Calu3 (cell line): ENCODE measurements around the gene TIMM29. TPM values are rescaled to one million over a fixed set of nuclear protein-coding genes. Genes with fewer than 3 reads are reported as not detected.
"Not testable (repeated sequence)": the region's sequence is repeated elsewhere in the genome, so short reads cannot be mapped to it uniquely, and the experiment has no call there.

Source experiments
- BruUV-seq: library from RNA; stranded (reverse); fragments of 400-500 nt; replicated peaks from 2 replicates; lab custom pipeline; 2021; lab: Mats Ljungman, UMichigan
- CTCF ChIA-PET: fragments of 300-600 bp; sonication (Branson Sonifier 250); formaldehyde crosslinking; loops from one replicate; lab custom pipeline; 2022; ENCODE audit warnings: antibody characterized with exemption; lab: Charles Lee
- DNase-seq: peaks from one replicate; pipeline ENCODE4 v3.0.0; 2022
- H3K27ac Mint-ChIP-seq: one replicate; pipeline ENCODE4 v1.8.0; 2022; ENCODE audit warnings: mixed read lengths; ENCODE audit not compliant: unreplicated experiment
- H3K27me3 Mint-ChIP-seq: one replicate; pipeline ENCODE4 v1.8.0; 2022; ENCODE audit warnings: mixed read lengths; ENCODE audit not compliant: unreplicated experiment
- H3K36me3 Mint-ChIP-seq: one replicate; pipeline ENCODE4 v1.8.0; 2022; ENCODE audit warnings: mild to moderate bottlenecking, moderate library complexity, mixed read lengths; ENCODE audit not compliant: insufficient read depth, unreplicated experiment
- H3K4me1 Mint-ChIP-seq: one replicate; pipeline ENCODE4 v1.8.0; 2022; ENCODE audit warnings: mild to moderate bottlenecking, low read depth, mixed read lengths; ENCODE audit not compliant: unreplicated experiment
- H3K4me3 Mint-ChIP-seq: one replicate; pipeline ENCODE4 v1.8.0; 2022; ENCODE audit warnings: mild to moderate bottlenecking, low read depth, moderate library complexity, mixed read lengths; ENCODE audit not compliant: unreplicated experiment
- H3K9me3 Mint-ChIP-seq: one replicate; pipeline ENCODE4 v1.8.0; 2022; ENCODE audit warnings: low read depth, mixed read lengths; ENCODE audit not compliant: unreplicated experiment
- CTCF ChIP-seq: fragments of 200-600 bp; IDR thresholded peaks from one replicate; pipeline ENCODE4 v1.8.0; 2022; ENCODE audit warnings: antibody characterized with exemption; ENCODE audit not compliant: unreplicated experiment
- intact Hi-C: fragments of 100-400 bp; cut with micrococcal nuclease; formaldehyde crosslinking; loops from one replicate; pipeline ENCODE4 v1.10.0; 2022; ENCODE audit not compliant: unreplicated experiment
- total RNA-seq: library from RNA; stranded (reverse); gene quantifications from 2 replicates; pipeline ENCODE4 v1.2.3, GENCODE V29; 2022

TIMM29 gene
- total RNA-seq, 1 experiment from 2014 or later, result 15.3 TPM

GRCh38 chr19:10927730-10928562 is 665 bp upstream of the TIMM29 start:
- intact Hi-C loops, result no loop called here
- Mint-ChIP-seq H3K27me3 (no peaks in the 10 kb centered on the region), H3K9me3 (no peaks in the 10 kb centered on the region), H3K36me3 (peaks cover 41% of the 10 kb centered on the region), H3K4me1 (no peaks in the 10 kb centered on the region), H3K27ac (peak overlapping the region; percentile 79), H3K4me3 (peak overlapping the region; percentile 89)
- CTCF ChIA-PET, result interaction anchor here (0.9 kb wide), 1 partner anchor 9 kb away, joined by 3 read pairs; no protein-coding TSS in a partner anchor
- TSS peak; percentile 74 for BruUV-seq
- DNase-seq, result no peak
- no peak for TF ChIP-seq CTCF

GRCh38 chr19:10929402-10929794 is 787 bp downstream of the TIMM29 start:
- BruUV-seq, result no TSS peak
- Mint-ChIP-seq H3K27me3 (no peaks in the 10 kb centered on the region), H3K27ac (no peak overlapping the region), H3K4me3 (peak overlapping the region; percentile 89), H3K9me3 (no peaks in the 10 kb centered on the region), H3K36me3 (peaks cover 39% of the 10 kb centered on the region), H3K4me1 (no peaks in the 10 kb centered on the region)
- intact Hi-C loops, result no loop called here
- no peak for TF ChIP-seq CTCF
- CTCF ChIA-PET, result no interaction called here
- DNase-seq, result no peak

- no peak overlapping the region for H3K4me3 Mint-ChIP-seq
- H3K4me1 Mint-ChIP-seq, result no peaks in the 10 kb centered on the region
- H3K27ac Mint-ChIP-seq, result no peak overlapping the region
- H3K9me3 Mint-ChIP-seq, result no peaks in the 10 kb centered on the region
- intact Hi-C loops, result loop anchor here (5.0 kb wide), 1 partner anchor 82 kb away; no protein-coding TSS in a partner anchor
- no peaks in the 10 kb centered on the region for H3K27me3 Mint-ChIP-seq
- CTCF ChIA-PET, result interaction anchor here (2.0 kb wide), 1 partner anchor 100 kb away, joined by 9 read pairs; no protein-coding TSS in a partner anchor
- no TSS peak for BruUV-seq
- no peaks in the 10 kb centered on the region for H3K36me3 Mint-ChIP-seq
- DNase-seq, result no peak
- TF ChIP-seq CTCF, result no peak
Observed at GRCh38 chr19:10935371-10936059, 6.9 kb downstream of the TIMM29 start.

GRCh38 chr19:10936661-10937084 is 8.1 kb downstream of the TIMM29 start:
- Mint-ChIP-seq H3K4me1 (no peaks in the 10 kb centered on the region), H3K27me3 (no peaks in the 10 kb centered on the region), H3K27ac (no peak overlapping the region), H3K36me3 (no peaks in the 10 kb centered on the region), H3K9me3 (no peaks in the 10 kb centered on the region), H3K4me3 (no peak overlapping the region)
- no peak for TF ChIP-seq CTCF
- peak; percentile 47 for DNase-seq
- CTCF ChIA-PET, result interaction anchor here (0.6 to 2.0 kb wide), 7 partner anchors 9 to 313 kb away, joined by 3 to 9 read pairs (median 3); no protein-coding TSS in a partner anchor
- intact Hi-C loops, result loop anchor here (5.0 kb wide), 1 partner anchor 81 kb away; no protein-coding TSS in a partner anchor
- no TSS peak for BruUV-seq

GRCh38 chr19:10941649-10942048 is 13.0 kb downstream of the TIMM29 start:
- H3K36me3 Mint-ChIP-seq, H3K27ac Mint-ChIP-seq, BruUV-seq, H3K4me1 Mint-ChIP-seq, H3K9me3 Mint-ChIP-seq, H3K27me3 Mint-ChIP-seq, intact Hi-C loops, H3K4me3 Mint-ChIP-seq, DNase-seq: not testable (repeated sequence)
- CTCF ChIA-PET, result interaction anchor here (0.6 to 1.3 kb wide), 8 partner anchors 11 to 352 kb away, joined by 3 to 7 read pairs (median 4); partner anchors contain the start of genes KANK2 and LDLR

GRCh38 chr19:10943412-10943811 is 14.8 kb downstream of the TIMM29 start:
- H3K4me1 Mint-ChIP-seq, intact Hi-C loops, DNase-seq, H3K27ac Mint-ChIP-seq, CTCF ChIA-PET, H3K4me3 Mint-ChIP-seq, H3K27me3 Mint-ChIP-seq, H3K9me3 Mint-ChIP-seq, H3K36me3 Mint-ChIP-seq, BruUV-seq: not testable (repeated sequence)
